DMS53 treated with DMSO at 0.1 percent for 48 hours (cell line): ENCODE measurements around the gene LSM10.

Experiments
- DNase-seq: peaks from one replicate; lab custom pipeline; 2025; ENCODE audit not compliant: unreplicated experiment; lab: John Stamatoyannopoulos, UW

Gene LSM10

DNA sequence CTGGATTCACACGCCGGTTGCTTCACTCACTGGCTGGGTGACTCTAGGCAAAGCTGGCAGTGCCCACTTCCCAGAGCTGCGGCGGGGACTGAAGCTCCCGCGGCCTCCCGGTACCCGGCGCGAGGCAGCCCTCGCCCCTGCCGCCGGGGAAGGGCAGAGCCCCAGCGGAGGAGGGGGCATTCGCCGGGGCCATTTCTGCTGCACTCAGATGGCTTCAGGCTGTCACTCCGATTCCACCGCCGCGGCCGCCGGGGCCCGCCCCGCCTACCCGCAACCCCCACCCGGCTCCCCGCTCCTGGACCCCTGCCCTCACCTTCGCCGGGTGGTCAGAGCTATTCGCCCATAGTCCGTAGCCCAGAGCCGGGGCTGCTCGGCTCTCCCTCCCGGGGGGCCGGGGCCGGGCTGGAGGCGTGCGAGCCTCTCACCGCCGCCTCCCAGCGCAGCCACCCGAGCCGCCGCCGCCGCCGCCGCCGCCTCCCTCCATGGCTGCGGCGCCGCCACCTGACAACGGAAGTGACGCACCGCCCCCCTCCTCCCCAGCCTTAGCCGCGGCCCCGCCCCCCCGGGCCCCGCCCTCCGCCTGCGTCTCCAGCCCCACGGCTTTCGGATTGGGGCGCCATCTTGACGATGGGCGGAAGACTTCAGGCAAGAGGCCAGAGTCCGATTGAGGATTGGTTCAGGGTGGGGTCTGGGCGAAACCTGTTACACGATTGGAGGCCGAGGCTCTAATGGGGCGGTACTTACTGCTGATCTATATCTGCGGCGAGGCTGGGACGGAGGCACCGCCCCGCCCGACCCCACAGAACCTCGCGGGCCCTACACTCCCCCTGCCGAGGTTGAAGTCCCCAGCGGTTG is 12.1 kb downstream of the LSM10 start, which contains the start of gene STK40:
Gene STK40 (minus strand): TSS at position 515 of the 855 bp plus-strand sequence. CDS start 24,592 bp downstream, outside the sequence.
- DNase-seq: peak; percentile 99

DNA sequence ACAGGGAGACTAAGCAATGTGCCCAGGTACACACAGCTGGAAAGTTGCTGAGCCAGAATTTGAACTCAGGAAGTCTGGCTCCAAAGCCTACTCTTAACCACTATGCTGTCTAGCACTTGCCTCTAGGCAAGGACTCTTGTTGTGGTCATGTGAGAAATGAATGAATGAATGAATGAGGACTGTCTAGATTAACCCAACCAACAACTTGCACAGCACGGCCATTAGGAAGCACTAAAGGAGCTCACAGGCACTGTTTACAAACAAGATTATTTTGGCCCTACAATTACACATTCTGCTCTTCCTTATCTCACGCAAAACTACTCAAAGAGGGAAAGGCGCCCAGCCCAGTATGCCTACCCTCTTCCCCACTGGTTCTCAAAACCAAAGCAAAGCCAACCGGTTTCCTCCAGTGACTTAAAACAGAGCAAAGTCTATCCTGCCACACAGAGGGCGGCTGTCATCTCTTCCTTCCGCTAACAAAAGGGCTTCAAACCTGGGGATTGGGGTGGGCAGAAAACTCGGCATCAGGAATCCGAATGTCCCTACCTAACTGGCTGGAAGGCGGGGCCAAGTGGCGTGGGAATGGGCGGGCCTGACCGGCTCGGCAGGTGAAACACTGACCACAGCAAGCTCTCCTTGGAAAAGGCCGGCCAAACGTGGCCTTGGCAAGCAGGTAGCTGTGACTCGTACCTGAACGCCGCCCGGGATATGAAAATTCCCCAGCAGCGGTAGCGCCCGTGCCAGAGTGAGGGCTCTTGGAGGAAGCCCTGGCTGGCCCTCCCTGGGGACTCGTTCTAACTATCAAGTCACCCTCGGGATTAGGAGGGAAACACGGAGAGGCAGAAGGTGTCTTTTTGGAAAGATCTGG is 12.9 kb downstream of the LSM10 start:
- DNase-seq: peak; percentile 45

DNA sequence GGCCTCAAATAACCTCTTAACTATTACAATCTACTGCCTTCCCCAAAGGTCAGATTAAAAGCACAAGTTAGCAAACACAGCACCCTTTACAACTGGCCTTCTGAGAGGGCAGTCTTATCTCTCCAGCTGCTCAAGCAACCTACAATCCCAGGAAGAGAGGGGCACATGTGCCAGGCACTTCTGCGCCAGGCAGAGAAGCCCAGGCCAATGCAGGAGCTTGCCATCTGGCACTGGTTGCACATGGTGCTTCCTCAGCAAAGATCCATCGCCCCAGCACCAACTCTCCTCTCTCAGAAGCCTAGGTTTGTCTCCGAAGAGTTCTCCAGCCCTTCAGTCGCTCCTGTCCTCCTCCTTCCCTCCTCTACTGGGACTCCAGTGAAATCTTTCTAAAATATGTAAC is 14.5 kb downstream of the LSM10 start:
- no peak for DNase-seq

DNA sequence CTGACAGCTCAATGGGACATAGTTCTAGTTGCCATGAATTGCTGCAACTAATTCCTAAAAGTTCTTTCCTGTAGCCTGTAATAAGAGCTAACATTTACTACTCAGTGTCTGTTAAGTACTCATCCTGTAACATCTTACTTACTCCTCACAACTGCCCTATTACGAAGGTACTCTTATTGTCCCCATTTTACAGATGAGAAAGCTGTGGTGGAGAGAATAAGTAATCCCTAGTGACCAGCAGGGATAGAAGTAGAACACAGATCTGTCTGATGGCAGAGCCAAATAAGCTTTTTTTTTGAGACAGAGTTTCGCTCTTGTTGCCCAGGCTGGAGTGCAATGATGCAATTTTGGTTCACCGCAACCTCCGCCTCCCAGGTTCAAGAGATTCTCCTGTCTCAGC is 15.0 kb downstream of the LSM10 start:
- no peak for DNase-seq

DNA sequence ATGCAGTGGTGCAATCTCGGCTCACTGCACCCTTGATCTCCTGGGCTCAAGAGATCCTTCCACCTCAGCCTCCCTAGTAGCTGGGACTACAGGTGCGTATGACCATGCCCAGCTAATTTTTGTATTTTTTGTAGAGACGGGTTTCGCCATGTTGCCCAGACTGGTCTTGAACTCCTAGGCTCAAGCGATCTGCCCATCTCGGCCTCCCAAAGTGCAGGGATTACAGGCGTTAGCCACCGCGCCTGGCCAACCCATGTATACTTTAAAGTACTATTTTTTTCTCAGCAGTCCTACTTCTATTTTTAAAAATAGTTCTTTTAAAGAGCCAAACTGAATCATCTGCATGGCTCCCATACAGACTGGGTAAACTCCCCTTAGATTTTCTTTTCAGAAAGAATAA is 15.5 kb downstream of the LSM10 start:
- DNase-seq: no peak

DNA sequence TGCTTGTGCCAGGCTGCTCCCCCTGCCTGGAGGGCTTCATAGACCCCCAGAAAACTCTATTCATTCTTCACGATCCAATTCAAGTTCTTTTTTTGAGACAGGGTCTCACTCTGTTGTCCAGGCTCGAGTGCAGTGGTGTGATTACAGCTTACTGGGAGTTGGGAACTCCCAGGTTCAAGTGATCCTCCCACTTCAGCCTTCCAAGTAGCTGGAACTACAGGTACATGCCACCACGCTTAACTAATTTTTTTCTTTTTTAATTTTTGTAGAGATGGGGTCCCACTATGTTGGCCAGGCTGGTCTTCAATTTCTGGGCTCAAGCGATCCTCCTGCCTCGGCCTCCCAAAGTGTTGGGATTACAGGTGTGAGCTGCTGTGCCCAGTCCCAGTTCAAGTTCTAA is 16.3 kb downstream of the LSM10 start:
- DNase-seq: no peak

DNA sequence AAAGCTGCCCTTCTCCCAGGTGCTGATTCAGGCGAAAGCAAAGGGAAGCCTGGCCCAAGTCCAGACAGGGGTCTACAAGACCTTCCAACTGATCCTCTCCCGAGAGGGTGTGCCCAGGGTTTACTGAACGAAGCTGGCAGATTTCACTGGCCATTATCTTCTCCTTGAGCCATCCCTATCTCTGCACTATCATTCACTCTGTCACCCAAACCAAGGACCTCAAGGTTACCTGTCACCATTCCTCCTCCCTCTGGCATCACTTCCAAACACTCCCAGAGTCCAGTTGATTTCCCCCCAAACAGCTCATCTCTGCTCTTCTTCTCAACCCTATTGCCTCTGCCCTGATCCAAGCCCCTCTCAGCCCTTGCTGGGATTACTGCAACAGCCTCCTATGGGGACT is 16.9 kb downstream of the LSM10 start:
- DNase-seq: no peak

DNA sequence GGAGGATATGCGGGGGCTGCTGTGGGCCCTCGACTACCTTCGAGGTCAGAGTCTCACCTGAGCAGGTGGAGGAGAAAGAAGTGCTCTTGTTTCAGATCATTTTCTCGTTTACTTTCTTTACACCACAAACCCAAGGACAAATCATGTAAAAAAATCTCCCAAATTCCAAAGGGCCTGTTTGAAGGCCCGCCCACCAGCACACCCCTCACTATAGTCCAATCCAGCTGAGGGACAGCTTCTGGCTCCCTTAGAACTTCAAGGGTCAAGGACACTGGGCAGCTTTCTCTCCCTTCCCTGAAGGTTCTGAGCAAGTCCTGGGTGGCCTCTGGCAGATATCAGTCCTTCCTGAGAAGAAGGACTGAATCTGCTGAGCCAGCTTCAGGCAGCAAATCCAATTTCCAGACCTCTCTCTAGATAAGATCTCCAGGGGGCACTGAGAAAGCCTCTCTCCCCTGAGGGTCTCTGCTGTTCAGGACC is 17.5 kb downstream of the LSM10 start:
- no peak for DNase-seq

DNA sequence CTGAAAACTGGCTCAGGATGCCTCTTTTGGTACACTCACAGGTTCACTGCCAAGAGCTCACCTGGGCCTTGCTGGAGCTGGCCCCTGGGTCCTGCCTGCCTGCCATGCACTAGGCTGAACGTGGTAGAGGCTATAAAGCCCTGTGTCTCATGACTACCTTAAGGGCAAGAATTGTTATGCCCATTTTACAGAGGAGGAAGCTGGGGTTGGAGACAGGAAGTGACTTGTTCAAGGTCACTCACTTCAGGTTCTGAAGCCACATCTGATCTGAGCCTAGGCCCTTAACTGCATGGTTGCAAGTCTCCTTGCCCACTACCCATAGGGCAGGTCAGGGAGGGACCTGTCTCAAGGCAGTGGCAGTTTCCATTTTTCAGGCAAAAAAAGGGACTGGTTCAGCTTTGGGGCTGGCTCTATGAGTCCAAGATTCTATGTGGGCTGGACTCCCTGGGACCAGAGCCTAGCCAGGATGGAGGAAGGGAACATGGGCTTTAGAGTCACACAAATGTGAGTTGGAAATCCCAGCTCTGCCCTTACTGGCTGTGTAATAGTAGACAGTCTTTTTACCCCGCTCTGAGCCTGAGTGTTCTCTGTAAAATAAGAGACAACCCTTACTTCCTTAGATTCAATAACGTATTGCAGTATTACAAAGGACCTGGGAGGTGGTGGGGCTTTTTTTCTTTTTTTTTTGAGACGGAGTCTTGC is 19.8 kb downstream of the LSM10 start:
- DNase-seq: no peak

DNA sequence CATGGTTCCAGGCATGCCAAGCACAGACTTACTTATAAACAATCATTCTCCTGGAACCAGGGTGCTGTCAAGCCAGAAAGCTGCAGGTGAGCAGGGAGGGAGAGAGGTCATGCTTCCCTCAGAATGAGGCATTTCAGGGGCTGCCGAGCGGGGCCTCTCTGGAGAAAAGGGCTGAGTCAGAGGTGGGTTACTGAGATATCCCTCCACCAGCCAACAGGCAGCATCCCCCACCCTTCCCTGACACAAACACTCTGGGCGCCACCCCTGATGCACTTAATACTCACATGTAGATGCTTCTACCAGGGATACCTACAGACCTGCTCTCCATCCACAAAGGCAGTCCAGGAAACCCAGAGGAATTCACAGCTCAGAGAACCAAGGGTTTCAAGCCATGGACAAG is 25.1 kb downstream of the LSM10 start:
- no peak for DNase-seq

DNA sequence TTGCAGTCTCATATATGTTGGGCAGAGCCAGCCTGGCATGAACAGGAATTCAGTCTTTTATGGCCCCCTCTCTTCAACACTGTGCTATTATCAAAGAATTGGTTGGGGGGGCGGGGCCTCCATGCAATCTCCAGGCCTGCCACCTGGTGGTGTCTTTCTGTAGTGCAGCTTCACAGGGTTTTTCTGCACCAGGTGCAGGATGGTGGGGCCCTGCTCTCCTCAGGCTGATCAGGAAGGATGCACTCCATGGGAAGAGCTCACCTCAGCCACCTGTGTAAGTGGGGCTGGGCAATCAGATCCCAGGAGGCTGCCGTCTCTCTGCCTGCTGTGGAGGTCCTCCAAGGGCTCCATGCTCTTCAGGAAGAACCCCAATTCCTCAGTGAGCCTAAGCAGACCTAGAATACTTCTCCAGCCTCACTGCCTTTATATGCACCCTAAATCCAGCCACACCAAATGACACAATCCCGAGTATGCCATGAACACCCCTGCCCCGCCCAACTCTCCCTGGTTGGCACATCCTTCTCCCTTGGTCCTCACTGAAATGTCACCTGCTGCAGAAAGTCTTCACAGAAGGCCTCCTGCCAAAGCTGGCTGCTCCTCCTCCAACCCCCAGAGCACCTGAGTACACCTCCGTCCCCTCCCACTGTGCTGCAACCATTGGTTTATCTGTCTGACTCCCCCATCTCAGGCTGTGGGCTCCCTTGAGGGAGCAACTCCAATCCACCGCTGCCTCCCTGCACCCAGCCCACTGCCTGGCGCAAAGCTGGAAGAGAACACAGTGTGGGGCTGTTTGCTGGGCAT is 28.4 kb downstream of the LSM10 start:
- DNase-seq: peak; percentile 74

DNA sequence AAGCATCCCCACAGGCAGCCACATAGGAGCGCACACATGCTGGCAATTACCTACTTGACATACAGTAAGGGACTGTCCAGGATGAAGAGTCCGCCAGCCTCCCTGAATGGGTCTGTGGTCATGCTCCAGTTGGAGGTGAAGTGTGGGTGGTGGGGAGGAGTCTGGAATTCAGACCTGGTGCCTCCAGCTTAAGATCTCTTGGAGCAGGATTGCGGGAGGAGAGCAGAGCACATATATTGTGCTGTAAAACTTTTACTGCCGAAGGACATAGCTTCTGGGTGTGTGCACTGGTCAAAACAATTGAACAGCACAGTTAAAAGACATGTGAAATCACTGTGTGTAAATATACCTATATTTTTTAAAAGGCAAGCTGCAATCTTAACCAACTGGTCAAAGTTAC is 29.9 kb downstream of the LSM10 start:
- no peak for DNase-seq

DNA sequence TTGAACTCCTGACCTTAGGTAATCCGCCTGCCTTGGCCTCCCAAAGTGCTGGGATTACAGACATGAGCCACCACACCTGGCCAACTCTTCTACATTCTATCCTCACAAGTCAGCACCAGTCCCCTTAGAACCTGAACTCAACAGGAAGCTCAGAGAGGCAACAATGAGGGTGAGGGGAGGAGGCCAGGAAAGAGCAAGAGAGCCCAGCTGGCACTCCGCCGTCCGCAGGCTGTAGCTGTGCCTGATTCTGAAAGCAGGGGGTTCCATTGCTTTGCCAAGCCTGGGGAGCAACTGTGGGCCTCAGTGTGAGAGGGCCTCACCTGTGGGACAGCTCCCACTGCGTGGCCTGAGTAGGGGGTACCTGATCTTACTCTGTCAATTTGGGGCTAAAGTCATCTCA is 30.6 kb downstream of the LSM10 start:
- no peak for DNase-seq

DNA sequence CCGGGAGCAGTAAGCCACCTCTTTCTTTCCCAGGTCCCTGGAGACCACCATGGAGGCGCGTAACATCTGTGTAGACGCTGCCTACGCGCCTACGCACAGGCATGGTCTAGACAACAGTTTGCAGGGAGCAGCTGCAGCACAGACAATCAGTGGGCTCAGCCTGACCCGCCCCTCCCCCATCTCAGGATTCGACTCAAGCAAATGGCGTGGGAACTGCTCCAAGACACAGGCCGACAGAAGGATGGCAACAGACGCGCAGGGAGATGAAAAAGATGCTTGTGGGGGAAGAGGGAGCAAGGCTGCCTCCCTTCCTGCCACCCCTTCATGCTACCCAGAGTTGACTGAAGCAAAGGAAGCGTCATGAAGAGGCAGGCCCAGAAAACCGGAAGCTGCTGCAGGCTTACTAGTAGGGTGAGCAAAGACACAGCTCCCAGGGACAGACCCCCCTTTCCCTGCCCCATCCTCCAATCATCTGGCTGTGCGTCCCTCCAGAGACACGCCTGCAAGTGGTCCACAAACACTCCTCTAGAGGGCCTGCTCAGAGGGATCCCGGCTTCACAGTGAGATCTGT is 31.5 kb downstream of the LSM10 start:
- no peak for DNase-seq

DNA sequence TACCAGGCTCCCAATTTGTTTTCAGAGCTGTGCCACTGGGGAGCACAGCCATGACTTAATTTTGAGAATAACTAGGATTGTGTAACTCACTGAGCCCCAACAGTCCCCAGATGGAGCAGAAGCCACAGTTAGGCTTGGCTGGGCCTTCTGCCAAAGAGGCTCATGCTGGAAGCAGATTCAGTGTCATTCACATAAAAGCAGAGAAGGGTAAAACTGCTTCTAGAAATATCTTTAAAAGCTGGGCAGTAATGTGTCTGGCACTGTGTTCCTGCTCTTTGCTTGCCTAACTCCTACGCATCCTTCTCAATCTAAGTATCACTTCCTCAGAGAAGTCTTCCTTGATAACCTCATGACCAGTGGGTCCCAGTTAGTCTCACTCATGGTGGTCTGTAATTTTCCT is 32.3 kb downstream of the LSM10 start:
- DNase-seq: no peak

DNA sequence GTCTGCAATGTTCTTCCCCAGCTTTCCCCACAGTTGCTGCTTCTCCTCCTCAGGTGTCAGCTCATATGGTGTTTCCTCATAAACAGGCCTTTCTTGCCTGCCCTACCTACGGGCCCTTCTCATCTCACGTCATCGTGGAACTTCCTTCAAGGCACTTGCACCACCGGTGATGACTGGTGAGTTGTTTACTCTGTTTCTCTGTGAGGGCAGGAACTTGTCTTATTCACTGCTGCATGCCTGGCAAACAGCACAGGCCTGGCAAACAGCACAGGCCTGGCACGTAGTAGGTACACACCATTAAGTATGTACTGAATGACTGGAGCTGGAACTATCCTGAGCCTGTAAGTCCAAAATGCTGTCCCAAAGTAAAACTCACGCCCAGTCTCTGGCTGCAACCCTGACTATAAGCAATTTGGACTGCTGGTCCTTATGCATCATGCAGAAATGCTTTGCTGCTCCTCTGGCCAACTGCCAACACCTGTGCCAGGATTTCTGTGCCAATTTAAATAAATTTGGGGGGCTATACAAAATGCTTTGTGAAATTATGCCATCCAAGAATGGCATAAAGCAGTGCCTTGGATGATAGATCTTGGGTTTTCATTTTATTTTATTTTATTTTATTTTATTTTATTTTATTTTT is 37.7 kb downstream of the LSM10 start:
- DNase-seq: no peak

DNA sequence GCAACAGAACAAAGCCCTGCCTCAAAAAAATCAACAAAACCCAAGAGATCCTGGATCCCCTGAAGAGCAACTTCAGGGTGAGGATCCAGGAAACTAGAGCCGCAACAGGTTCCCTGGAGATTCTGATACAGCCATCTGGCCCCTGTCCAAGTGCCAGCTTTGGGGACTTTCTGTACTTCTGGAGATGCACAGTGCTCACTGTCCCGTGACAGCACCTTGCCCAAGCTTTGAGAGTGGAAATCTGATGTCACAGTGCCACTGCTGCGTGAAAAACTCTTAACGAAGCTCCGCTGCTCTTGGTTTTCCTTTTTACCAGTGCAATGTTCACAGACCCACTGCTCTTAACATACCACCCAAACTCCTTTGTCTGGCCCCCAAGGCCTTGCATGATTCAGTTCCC is 38.3 kb downstream of the LSM10 start:
- no peak for DNase-seq

DNA sequence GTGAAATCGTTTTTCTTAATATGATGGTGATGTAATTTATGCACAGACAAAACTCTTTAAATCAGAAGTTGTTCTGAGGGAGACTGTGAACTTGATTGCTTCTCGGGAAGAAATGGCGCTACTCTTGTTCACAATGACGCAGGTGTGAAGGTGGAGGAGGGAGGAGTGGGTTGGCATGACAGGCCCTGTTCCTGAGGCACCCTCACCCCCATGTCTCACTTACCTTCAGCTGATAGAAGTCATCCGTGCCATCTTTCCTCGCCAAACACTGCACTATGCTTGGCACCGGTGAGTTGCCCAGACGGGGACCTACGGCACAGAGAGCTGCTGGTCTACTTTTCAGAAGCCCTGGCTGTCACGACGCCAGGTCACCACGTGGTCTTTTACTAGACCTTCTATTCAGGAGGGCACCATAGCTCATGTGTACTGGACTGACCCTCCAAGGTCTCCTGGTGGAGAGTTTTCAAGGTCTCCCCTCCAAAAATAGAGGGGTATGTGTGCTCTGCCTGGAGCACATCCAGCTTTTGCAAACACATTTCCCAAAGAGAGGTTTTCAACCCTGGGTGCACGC is 39.1 kb downstream of the LSM10 start:
- DNase-seq: no peak

DNA sequence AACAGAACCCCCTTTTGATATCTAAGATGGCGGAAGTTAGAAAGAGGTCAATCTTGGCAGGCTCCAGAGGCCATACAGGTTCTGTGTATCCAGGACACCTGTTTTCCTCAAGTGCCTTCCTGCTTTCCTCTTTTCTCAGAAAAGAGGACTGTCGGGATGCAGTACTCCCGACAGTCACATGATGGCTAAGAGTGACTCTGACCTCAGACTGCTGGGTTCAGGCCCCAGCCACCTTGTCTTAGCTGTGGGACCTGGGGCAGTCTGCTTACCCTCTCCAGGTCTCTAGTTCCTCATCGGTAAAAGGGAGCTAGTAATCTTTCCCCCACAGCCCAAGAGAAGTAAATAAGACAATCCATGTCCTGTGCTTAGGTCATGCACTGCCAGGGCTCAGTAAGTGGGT is 41.9 kb downstream of the LSM10 start:
- DNase-seq: no peak
